ENCODE data around the gene GIMAP8. TPM values are rescaled to one million over a fixed set of nuclear protein-coding genes. Genes with fewer than 3 reads are reported as not detected.
"Not testable (repeated sequence)": the region's sequence is repeated elsewhere in the genome, so short reads cannot be mapped to it uniquely, and the experiment has no call there.

The GIMAP8 gene
- total RNA-seq, 6 experiments from 2014 or later: not detected

DNA sequence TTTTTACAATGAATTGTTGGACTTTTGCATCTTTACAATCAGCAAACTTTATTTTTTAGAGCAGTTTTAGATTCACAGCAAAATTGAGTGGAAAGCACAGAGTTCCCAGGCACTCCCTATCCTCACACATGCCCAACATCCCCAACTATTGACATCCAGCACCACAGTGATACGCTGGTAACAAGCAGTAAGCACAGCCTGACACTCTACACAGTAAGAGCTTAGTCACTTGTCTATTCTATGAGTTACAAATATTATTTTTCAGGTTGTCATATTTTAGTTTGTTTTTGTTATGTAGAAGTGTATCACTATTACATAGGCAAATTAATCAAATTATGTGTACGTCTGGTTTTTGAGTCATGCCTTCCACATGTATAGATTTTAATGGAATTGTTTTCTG lies 37.2 kb downstream of the GIMAP8 start:
- no peaks in the 10 kb centered on the region for H3K27me3 Mint-ChIP-seq (ENCODE audit: insufficient read depth)
- TF ChIP-seq, protein P1, sequence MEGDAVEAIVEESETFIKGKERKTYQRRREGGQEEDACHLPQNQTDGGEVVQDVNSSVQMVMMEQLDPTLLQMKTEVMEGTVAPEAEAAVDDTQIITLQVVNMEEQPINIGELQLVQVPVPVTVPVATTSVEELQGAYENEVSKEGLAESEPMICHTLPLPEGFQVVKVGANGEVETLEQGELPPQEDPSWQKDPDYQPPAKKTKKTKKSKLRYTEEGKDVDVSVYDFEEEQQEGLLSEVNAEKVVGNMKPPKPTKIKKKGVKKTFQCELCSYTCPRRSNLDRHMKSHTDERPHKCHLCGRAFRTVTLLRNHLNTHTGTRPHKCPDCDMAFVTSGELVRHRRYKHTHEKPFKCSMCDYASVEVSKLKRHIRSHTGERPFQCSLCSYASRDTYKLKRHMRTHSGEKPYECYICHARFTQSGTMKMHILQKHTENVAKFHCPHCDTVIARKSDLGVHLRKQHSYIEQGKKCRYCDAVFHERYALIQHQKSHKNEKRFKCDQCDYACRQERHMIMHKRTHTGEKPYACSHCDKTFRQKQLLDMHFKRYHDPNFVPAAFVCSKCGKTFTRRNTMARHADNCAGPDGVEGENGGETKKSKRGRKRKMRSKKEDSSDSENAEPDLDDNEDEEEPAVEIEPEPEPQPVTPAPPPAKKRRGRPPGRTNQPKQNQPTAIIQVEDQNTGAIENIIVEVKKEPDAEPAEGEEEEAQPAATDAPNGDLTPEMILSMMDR (IDR thresholded peaks at IDR 0.05): no peak
- no peaks in the 10 kb centered on the region for H3K36me3 Mint-ChIP-seq (ENCODE audit: low read depth)
- H3K9me3 Mint-ChIP-seq: peaks cover 38% of the 10 kb centered on the region
- no peak overlapping the region for H3K27ac Mint-ChIP-seq
- no peaks in the 10 kb centered on the region for H3K4me1 Mint-ChIP-seq (ENCODE audit: low read depth)
- no peak overlapping the region for H3K4me3 Mint-ChIP-seq
- DNase-seq: no peak

- no peaks in the 10 kb centered on the region for H3K27me3 Mint-ChIP-seq (ENCODE audit: insufficient read depth)
- H3K9me3 Mint-ChIP-seq: peaks cover 33% of the 10 kb centered on the region
- no peaks in the 10 kb centered on the region for H3K4me1 Mint-ChIP-seq (ENCODE audit: low read depth)
- no peaks in the 10 kb centered on the region for H3K36me3 Mint-ChIP-seq (ENCODE audit: low read depth)
- no peak overlapping the region for H3K4me3 Mint-ChIP-seq
- no peak for DNase-seq
- H3K27ac Mint-ChIP-seq: no peak overlapping the region
- TF ChIP-seq, protein P1 (IDR thresholded peaks at IDR 0.05): no peak
Measured at GRCh38 chr7:150489782-150490181, 39.4 kb downstream of the GIMAP8 start.

DNA sequence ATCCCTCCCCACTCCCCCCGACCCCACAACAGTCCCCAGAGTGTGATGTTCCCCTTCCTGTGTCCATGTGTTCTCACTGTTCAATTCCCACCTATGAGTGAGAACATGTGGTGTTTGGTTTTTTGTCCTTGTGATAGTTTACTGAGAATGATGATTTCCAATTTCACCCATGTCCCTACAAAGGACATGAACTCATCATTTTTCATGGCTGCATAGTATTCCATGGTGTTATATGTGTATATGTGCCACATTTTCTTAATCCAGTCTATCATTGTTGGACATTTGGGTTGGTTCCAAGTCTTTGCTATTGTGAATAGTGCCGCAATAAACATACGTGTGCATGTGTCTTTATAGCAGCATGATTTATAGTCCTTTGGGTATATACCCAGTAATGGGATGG lies 43.0 kb downstream of the GIMAP8 start:
- not testable (repeated sequence) for H3K4me3 Mint-ChIP-seq; H3K4me1 Mint-ChIP-seq (ENCODE audit: low read depth); DNase-seq; H3K27me3 Mint-ChIP-seq (ENCODE audit: insufficient read depth); H3K36me3 Mint-ChIP-seq (ENCODE audit: low read depth); H3K27ac Mint-ChIP-seq
- peaks cover 40% of the 10 kb centered on the region; the same call in 1 of the 2 replicates for H3K9me3 Mint-ChIP-seq

DNA sequence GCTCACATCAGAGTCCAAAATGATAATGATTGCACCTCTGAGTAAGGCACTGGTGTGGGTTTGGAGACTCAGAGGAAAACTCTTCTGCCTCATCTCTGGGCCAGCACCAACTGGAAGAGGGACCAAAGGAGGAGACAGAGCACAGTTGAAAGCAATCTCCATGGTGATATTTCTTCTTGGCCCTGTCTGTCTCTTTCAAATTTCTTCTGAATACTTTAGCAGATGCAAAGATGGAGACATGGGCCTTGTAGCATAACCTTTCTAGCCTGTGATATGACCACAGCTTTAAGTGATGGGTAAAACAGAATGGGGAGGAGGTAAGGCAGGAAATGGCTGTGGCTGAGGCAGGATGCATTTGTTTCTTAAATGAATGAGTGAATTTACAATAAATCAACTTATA lies 52.1 kb downstream of the GIMAP8 start:
- no peak for DNase-seq
- H3K27ac Mint-ChIP-seq: no peak overlapping the region
- H3K4me1 Mint-ChIP-seq (ENCODE audit: low read depth): no peaks in the 10 kb centered on the region
- TF ChIP-seq, protein P1 (IDR thresholded peaks at IDR 0.05): no peak
- no peaks in the 10 kb centered on the region for H3K36me3 Mint-ChIP-seq (ENCODE audit: low read depth)
- no peak overlapping the region for H3K4me3 Mint-ChIP-seq
- H3K9me3 Mint-ChIP-seq: peaks cover 58% of the 10 kb centered on the region
- H3K27me3 Mint-ChIP-seq (ENCODE audit: insufficient read depth): no peaks in the 10 kb centered on the region; the same call in 1 of the 2 replicates

DNA sequence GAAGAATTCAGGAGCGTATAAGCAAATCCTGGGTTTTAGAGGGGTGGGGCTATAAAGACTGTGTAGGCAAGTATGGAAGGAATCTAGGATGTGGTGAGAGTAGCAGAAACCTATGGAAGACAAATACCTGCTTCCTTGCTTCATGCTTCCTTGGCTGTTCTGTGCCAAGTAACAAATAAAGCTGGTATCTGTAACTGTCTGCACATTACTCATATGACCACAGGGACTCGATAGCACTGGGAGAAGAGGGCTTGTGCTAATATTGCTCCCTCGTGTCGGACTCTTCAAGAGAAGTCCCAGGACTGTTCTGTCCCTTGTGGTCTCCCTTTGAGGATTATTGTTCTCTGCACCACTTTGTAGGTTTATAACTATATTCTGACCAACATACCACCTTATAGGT lies 52.7 kb downstream of the GIMAP8 start:
- Mint-ChIP-seq H3K27ac (no peak overlapping the region), H3K4me1 (ENCODE audit: low read depth) (no peaks in the 10 kb centered on the region), H3K27me3 (ENCODE audit: insufficient read depth) (no peaks in the 10 kb centered on the region; the same call in 1 of the 2 replicates), H3K9me3 (peaks cover 53% of the 10 kb centered on the region), H3K36me3 (ENCODE audit: low read depth) (no peaks in the 10 kb centered on the region), H3K4me3 (no peak overlapping the region)
- TF ChIP-seq, protein P1 (IDR thresholded peaks at IDR 0.05): no peak
- no peak for DNase-seq

DNA sequence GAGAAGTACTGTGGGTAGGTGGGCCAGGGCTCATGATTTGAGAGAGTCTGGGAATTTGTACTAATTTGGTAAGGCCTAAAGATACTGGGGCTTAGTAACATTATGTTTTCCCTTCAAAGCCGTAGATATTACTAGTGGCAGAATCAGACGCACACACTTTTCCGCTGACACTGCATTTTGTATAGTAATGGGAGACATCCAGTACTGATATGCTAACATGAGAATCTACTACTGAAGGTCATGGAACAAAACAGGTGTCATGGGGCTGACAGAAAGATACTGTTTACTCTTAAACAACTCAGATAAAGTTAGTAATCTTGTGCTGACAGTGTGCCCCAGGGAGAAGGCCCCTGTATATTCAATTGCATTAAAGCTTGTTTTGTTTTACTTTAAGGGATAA lies 53.2 kb downstream of the GIMAP8 start:
- H3K27me3 Mint-ChIP-seq (ENCODE audit: insufficient read depth): no peaks in the 10 kb centered on the region; the same call in 1 of the 2 replicates
- H3K36me3 Mint-ChIP-seq (ENCODE audit: low read depth): no peaks in the 10 kb centered on the region
- no peak for DNase-seq
- no peak overlapping the region for H3K4me3 Mint-ChIP-seq
- TF ChIP-seq, protein P1 (IDR thresholded peaks at IDR 0.05): no peak
- H3K27ac Mint-ChIP-seq: no peak overlapping the region
- H3K9me3 Mint-ChIP-seq: peaks cover 52% of the 10 kb centered on the region
- H3K4me1 Mint-ChIP-seq (ENCODE audit: low read depth): no peaks in the 10 kb centered on the region
